Ishikawa (cell line): ENCODE results near the gene ACTR3.

Source experiments
- CEBPB ChIP-seq: IDR thresholded peaks from 2 replicates; pipeline ENCODE4 v1.6.1; 2012
- CREB1 ChIP-seq: IDR thresholded peaks from 2 replicates; pipeline ENCODE4 v1.6.1; 2012; ENCODE audit warnings: low read depth
- EGR1 ChIP-seq: IDR thresholded peaks from 2 replicates; pipeline ENCODE4 v1.6.1; 2012
- EP300 ChIP-seq: IDR thresholded peaks from 2 replicates; pipeline ENCODE4 v1.6.1; 2012; ENCODE audit warnings: borderline replicate concordance
- FOXM1 ChIP-seq: IDR thresholded peaks from 2 replicates; pipeline ENCODE4 v1.6.1; 2012; ENCODE audit warnings: low read depth, borderline replicate concordance
- MAX ChIP-seq: IDR thresholded peaks from 2 replicates; pipeline ENCODE4 v1.6.1; 2012
- NFIC ChIP-seq: IDR thresholded peaks from 2 replicates; pipeline ENCODE4 v1.6.1; 2012
- RAD21 ChIP-seq: IDR thresholded peaks from 2 replicates; pipeline ENCODE4 v1.6.1; 2012; ENCODE audit warnings: low read depth
- REST ChIP-seq: IDR thresholded peaks from 2 replicates; pipeline ENCODE4 v1.6.1; 2012; ENCODE audit warnings: low read depth, mild to moderate bottlenecking
- TAF1 ChIP-seq: IDR thresholded peaks from 2 replicates; pipeline ENCODE4 v1.6.1; 2012; ENCODE audit warnings: low read depth, mild to moderate bottlenecking
- TCF12 ChIP-seq: IDR thresholded peaks from 2 replicates; pipeline ENCODE4 v1.6.1; 2012; ENCODE audit warnings: low read depth
- TEAD4 ChIP-seq: IDR thresholded peaks from 2 replicates; pipeline ENCODE4 v1.6.1; 2012
- USF1 ChIP-seq: IDR thresholded peaks from 2 replicates; pipeline ENCODE4 v1.6.1; 2012
- YY1 ChIP-seq: IDR thresholded peaks from 2 replicates; pipeline ENCODE4 v1.6.1; 2012; ENCODE audit warnings: low read depth
- ZBTB7A ChIP-seq: IDR thresholded peaks from 2 replicates; pipeline ENCODE4 v1.6.1; 2012; ENCODE audit warnings: low read depth

The ACTR3 gene

GRCh38 chr2:114008720-114009119, 118.8 kb downstream of the ACTR3 start:
- TF ChIP-seq CEBPB, result no peak
- TF ChIP-seq EGR1, result no peak
- no peak for TF ChIP-seq TEAD4
- no peak for TF ChIP-seq EP300
- TF ChIP-seq REST, result no peak
- no peak for TF ChIP-seq TAF1
- TF ChIP-seq CREB1, result no peak
- TF ChIP-seq YY1, result no peak
- TF ChIP-seq RAD21, result no peak
- no peak for TF ChIP-seq FOXM1
- no peak for TF ChIP-seq NFIC
- no peak for TF ChIP-seq TCF12
- no peak for TF ChIP-seq ZBTB7A
- TF ChIP-seq USF1, result no peak
- TF ChIP-seq MAX, result no peak

- no peak for TF ChIP-seq TCF12
Measured at GRCh38 chr2:114009205-114009944, 119.5 kb downstream of the ACTR3 start.

GRCh38 chr2:114010001-114010400, 120.1 kb downstream of the ACTR3 start:
- TF ChIP-seq EP300 (no peak), TCF12 (no peak), MAX (no peak), CREB1 (no peak), REST (no peak), USF1 (no peak), NFIC (no peak), RAD21 (no peak), EGR1 (no peak), TAF1 (no peak), YY1 (no peak), CEBPB (no peak)

GRCh38 chr2:114011713-114012112, 121.8 kb downstream of the ACTR3 start:
- TF ChIP-seq EP300 (no peak), RAD21 (no peak), REST (no peak), MAX (no peak), NFIC (no peak), CEBPB (no peak), FOXM1 (no peak), CREB1 (no peak), TEAD4 (no peak), YY1 (no peak), EGR1 (no peak), TCF12 (no peak), USF1 (no peak), ZBTB7A (no peak), TAF1 (no peak)
